ENCODE measurements around the gene SMAD3.

- no peak for TF ChIP-seq POLR2AphosphoS5 (IDR thresholded peaks at IDR 0.05)
- TF ChIP-seq, protein P1, sequence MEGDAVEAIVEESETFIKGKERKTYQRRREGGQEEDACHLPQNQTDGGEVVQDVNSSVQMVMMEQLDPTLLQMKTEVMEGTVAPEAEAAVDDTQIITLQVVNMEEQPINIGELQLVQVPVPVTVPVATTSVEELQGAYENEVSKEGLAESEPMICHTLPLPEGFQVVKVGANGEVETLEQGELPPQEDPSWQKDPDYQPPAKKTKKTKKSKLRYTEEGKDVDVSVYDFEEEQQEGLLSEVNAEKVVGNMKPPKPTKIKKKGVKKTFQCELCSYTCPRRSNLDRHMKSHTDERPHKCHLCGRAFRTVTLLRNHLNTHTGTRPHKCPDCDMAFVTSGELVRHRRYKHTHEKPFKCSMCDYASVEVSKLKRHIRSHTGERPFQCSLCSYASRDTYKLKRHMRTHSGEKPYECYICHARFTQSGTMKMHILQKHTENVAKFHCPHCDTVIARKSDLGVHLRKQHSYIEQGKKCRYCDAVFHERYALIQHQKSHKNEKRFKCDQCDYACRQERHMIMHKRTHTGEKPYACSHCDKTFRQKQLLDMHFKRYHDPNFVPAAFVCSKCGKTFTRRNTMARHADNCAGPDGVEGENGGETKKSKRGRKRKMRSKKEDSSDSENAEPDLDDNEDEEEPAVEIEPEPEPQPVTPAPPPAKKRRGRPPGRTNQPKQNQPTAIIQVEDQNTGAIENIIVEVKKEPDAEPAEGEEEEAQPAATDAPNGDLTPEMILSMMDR (IDR thresholded peaks at IDR 0.05), result no peak
Observed at GRCh38 chr15:67146875-67147381, 81.5 kb downstream of the SMAD3 start.
